Endodermal cell (in vitro differentiated cells): ENCODE measurements around the gene RBM17. TPM values are rescaled to one million over a fixed set of nuclear protein-coding genes. Genes with fewer than 3 reads are reported as not detected.

Experiments
- DNase-seq: peaks from one replicate; pipeline ENCODE4 v3.0.0-alpha.2; 2017
- H3K27ac ChIP-seq: 2 replicates; pipeline ENCODE4 v1.5.1; 2013; ENCODE audit warnings: mild to moderate bottlenecking, low read depth, low read length, moderate library complexity
- H3K27me3 ChIP-seq: 2 replicates; pipeline ENCODE4 v1.6.1; 2013; ENCODE audit warnings: mild to moderate bottlenecking, low read length, moderate library complexity; ENCODE audit not compliant: insufficient read depth, control insufficient read depth, poor library complexity, severe bottlenecking
- H3K36me3 ChIP-seq: 2 replicates; pipeline ENCODE4 v1.7.0; 2013; ENCODE audit warnings: mild to moderate bottlenecking, low read length, moderate library complexity; ENCODE audit not compliant: control insufficient read depth, insufficient read depth
- H3K4me1 ChIP-seq: one replicate; pipeline ENCODE4 v1.7.0; 2013; ENCODE audit warnings: low read length; ENCODE audit not compliant: control insufficient read depth, insufficient read depth
- H3K4me3 ChIP-seq: 2 replicates; pipeline ENCODE4 v1.5.1; 2013; ENCODE audit warnings: mild to moderate bottlenecking, low read length, moderate library complexity
- H3K9ac ChIP-seq: 2 replicates; pipeline ENCODE4 v1.6.1; 2013; ENCODE audit warnings: mild to moderate bottlenecking, low read length, moderate library complexity; ENCODE audit not compliant: poor library complexity, severe bottlenecking; ENCODE audit errors: extremely low read depth
- H3K9me3 ChIP-seq: 2 replicates; pipeline ENCODE4 v1.6.1; 2013; ENCODE audit warnings: mild to moderate bottlenecking, low read length, moderate library complexity; ENCODE audit not compliant: control insufficient read depth
- H3K27ac Mint-ChIP-seq: 2 replicates; pipeline ENCODE4 v1.8.0; 2020; ENCODE audit warnings: mixed read lengths
- H3K27me3 Mint-ChIP-seq: 2 replicates; pipeline ENCODE4 v1.8.0; 2021; ENCODE audit warnings: mild to moderate bottlenecking, mixed read lengths; ENCODE audit not compliant: insufficient read depth
- H3K36me3 Mint-ChIP-seq: 2 replicates; pipeline ENCODE4 v1.8.0; 2020; ENCODE audit warnings: low read depth, mixed read lengths
- H3K4me1 Mint-ChIP-seq: 2 replicates; pipeline ENCODE4 v1.8.0; 2020; ENCODE audit warnings: mixed read lengths
- H3K4me3 Mint-ChIP-seq: 2 replicates; pipeline ENCODE4 v1.8.0; 2020; ENCODE audit warnings: mild to moderate bottlenecking, moderate library complexity, mixed read lengths
- H3K9me3 Mint-ChIP-seq: 2 replicates; pipeline ENCODE4 v1.8.0; 2020; ENCODE audit warnings: mild to moderate bottlenecking, mixed read lengths
- WGBS, 2 experiments: methylation state at CpG; one replicate each; pipeline versions ENCODE4 v1.1.5 to v1.1.7; 2013; ENCODE audit warnings: missing lambda C conversion rate in 2 of 2, mixed read lengths in 1 of 2; ENCODE audit not compliant: insufficient coverage in 1 of 2, insufficient read length in 1 of 2; 5-methylcytosine and 5-hydroxymethylcytosine counted together
- total RNA-seq, 2 donors: library from RNA; stranded (reverse); fragmentation: NEBNext Ultra II Directional in 1 of 2; extraction: Animal tissue kit (Norgen Biotek cat#: 25700) in 1 of 2; gene quantifications; 2 replicates in 1 of 2; 3 replicates in 1 of 2; pipeline ENCODE4 v1.2.1, GENCODE V29; 2021
- TF ChIP-seq, protein P1 (sequence below): fragments of 200-600 bp; sonication (generic); conservative IDR thresholded peaks from 2 replicates; pipeline ENCODE4 v1.5.0; 2021; ENCODE audit warnings: antibody characterized with exemption, mild to moderate bottlenecking

Gene RBM17
- total RNA-seq, 2 donors from 2014 or later, result 123 to 139 TPM

- Mint-ChIP-seq H3K9me3 (no peaks in the 10 kb centered on the region), H3K27ac (peak overlapping the region; percentile 10), H3K4me1 (peaks cover 7% of the 10 kb centered on the region), H3K36me3 (peaks cover 11% of the 10 kb centered on the region), H3K4me3 (no peak overlapping the region), H3K27me3 (no peaks in the 10 kb centered on the region)
- peaks cover 14% of the 10 kb centered on the region for H3K36me3 ChIP-seq
- H3K27me3 ChIP-seq, result no peaks in the 10 kb centered on the region
- H3K4me3 ChIP-seq, result no peak overlapping the region
- no peaks in the 10 kb centered on the region for H3K4me1 ChIP-seq
- no peak overlapping the region for H3K27ac ChIP-seq
- 74 to 88% methylated on average over 6 to 15 of the region's 15 CpGs for WGBS, 2 experiments
- H3K9me3 ChIP-seq, result no peaks in the 10 kb centered on the region
- no peak overlapping the region for H3K9ac ChIP-seq
- DNase-seq, result no peak
- TF ChIP-seq, protein P1, sequence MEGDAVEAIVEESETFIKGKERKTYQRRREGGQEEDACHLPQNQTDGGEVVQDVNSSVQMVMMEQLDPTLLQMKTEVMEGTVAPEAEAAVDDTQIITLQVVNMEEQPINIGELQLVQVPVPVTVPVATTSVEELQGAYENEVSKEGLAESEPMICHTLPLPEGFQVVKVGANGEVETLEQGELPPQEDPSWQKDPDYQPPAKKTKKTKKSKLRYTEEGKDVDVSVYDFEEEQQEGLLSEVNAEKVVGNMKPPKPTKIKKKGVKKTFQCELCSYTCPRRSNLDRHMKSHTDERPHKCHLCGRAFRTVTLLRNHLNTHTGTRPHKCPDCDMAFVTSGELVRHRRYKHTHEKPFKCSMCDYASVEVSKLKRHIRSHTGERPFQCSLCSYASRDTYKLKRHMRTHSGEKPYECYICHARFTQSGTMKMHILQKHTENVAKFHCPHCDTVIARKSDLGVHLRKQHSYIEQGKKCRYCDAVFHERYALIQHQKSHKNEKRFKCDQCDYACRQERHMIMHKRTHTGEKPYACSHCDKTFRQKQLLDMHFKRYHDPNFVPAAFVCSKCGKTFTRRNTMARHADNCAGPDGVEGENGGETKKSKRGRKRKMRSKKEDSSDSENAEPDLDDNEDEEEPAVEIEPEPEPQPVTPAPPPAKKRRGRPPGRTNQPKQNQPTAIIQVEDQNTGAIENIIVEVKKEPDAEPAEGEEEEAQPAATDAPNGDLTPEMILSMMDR, result no peak
Observed at GRCh38 chr10:6120691-6121090, 31.9 kb downstream of the RBM17 start.

- WGBS, 2 experiments, result 95% methylated on average over 4 to 6 of the region's 11 CpGs
- Mint-ChIP-seq H3K27ac (no peak overlapping the region), H3K27me3 (no peaks in the 10 kb centered on the region), H3K4me3 (no peak overlapping the region), H3K9me3 (no peaks in the 10 kb centered on the region), H3K4me1 (peaks cover 7% of the 10 kb centered on the region), H3K36me3 (peaks cover 8% of the 10 kb centered on the region)
- H3K9me3 ChIP-seq, result no peaks in the 10 kb centered on the region
- peaks cover 9% of the 10 kb centered on the region for H3K36me3 ChIP-seq
- no peak overlapping the region for H3K27ac ChIP-seq
- TF ChIP-seq, protein P1, result no peak
- H3K4me3 ChIP-seq, result no peak overlapping the region
- no peaks in the 10 kb centered on the region for H3K27me3 ChIP-seq
- no peaks in the 10 kb centered on the region for H3K4me1 ChIP-seq
- H3K9ac ChIP-seq, result no peak overlapping the region
- no peak for DNase-seq
Observed at GRCh38 chr10:6121146-6121545, 32.3 kb downstream of the RBM17 start.

DNA sequence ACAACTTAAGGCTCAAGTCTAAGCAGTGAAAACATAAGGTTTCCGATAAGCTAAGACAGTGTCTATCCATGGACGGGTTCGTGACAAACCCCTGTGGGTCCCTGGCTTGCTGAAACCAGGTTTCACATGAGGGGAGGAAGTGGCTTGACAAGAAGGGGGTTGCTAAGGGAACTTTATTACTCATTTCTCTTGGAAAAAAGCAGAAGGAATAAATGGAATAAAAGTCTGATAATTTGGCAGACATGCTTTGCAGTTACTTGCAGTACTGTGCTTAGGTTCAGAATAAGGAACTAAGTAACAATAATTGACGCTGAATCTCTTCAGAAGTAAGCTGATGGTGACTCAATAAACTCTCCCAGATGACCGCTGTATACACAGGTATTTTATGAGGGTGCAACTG lies 34.7 kb downstream of the RBM17 start:
- H3K9me3 ChIP-seq, result no peaks in the 10 kb centered on the region
- no peak overlapping the region for H3K27ac ChIP-seq
- no peaks in the 10 kb centered on the region for H3K36me3 Mint-ChIP-seq
- no peaks in the 10 kb centered on the region for H3K9me3 Mint-ChIP-seq
- no peak overlapping the region for H3K4me3 Mint-ChIP-seq
- no peak overlapping the region for H3K27ac Mint-ChIP-seq
- H3K4me3 ChIP-seq, result no peak overlapping the region
- DNase-seq, result no peak
- peaks cover 1% of the 10 kb centered on the region for H3K4me1 ChIP-seq
- TF ChIP-seq, protein P1, result no peak
- H3K4me1 Mint-ChIP-seq, result peaks cover 12% of the 10 kb centered on the region
- WGBS, 2 experiments, result 91 to 98% methylated on average over 5 of the region's 5 CpGs
- H3K36me3 ChIP-seq, result no peaks in the 10 kb centered on the region
- H3K27me3 Mint-ChIP-seq, result no peaks in the 10 kb centered on the region
- H3K9ac ChIP-seq, result no peak overlapping the region
- no peaks in the 10 kb centered on the region for H3K27me3 ChIP-seq
